Lower lobe of right lung (tissue), 2 donors: Measurements from ENCODE around the gene CBX3. TPM values are rescaled to one million over a fixed set of nuclear protein-coding genes. Genes with fewer than 3 reads are reported as not detected.

ENCODE experiments used
- ATAC-seq, 2 donors: fragments of 200-7000 bp; cut with Tn5 transposase; one replicate each; pipeline ENCODE4 v1.9.1; 2020 to 2022; ENCODE audit warnings: mild to moderate bottlenecking in 2 of 2, moderate library complexity in 2 of 2
- DNase-seq: peaks from one replicate; pipeline ENCODE4 v3.0.0-alpha.2; 2020
- H3K27ac ChIP-seq: fragments of 200-600 bp; one replicate; pipeline ENCODE4 v1.8.0; 2022
- H3K27me3 ChIP-seq: fragments of 200-600 bp; one replicate; pipeline ENCODE4 v1.8.0; 2022; ENCODE audit warnings: low read depth
- H3K36me3 ChIP-seq: fragments of 200-600 bp; one replicate; pipeline ENCODE4 v1.8.0; 2022; ENCODE audit warnings: mild to moderate bottlenecking
- H3K4me1 ChIP-seq: fragments of 200-600 bp; one replicate; pipeline ENCODE4 v1.8.0; 2022
- H3K4me3 ChIP-seq: fragments of 200-600 bp; one replicate; pipeline ENCODE4 v1.8.0; 2022; ENCODE audit warnings: mild to moderate bottlenecking
- H3K9me3 ChIP-seq: fragments of 200-600 bp; one replicate; pipeline ENCODE4 v1.8.0; 2022
- CTCF ChIP-seq: fragments of 200-600 bp; IDR thresholded peaks from one replicate; pipeline ENCODE4 v1.8.0; 2022; ENCODE audit warnings: antibody characterized with exemption, mild to moderate bottlenecking
- intact Hi-C: fragments of 100-400 bp; cut with DNase I; formaldehyde crosslinking; loops from one replicate; pipeline ENCODE4 v1.11.0; 2022
- total RNA-seq: library from RNA; stranded (reverse); fragmentation: NEBNext Ultra II Directional; extraction: Animal tissue kit (Norgen Biotek cat#: 25700); gene quantifications from one replicate; pipeline ENCODE4 v1.2.1, GENCODE V29; 2021
- donor health status: DM: no; HTN: yes; CAD: no; lungs with severe emphysema.

The CBX3 gene
- total RNA-seq, 1 donor from 2014 or later: 94.3 TPM

- TF ChIP-seq CTCF: no peak
- no peaks in the 10 kb centered on the region for H3K9me3 ChIP-seq
- no peak for ATAC-seq
Measured at GRCh38 chr7:26216049-26216448, 14.5 kb downstream of the CBX3 start.

GRCh38 chr7:26224359-26224758 lies 22.8 kb downstream of the CBX3 start:
- no peak for DNase-seq
- TF ChIP-seq CTCF: no peak
- Histone ChIP-seq H3K4me1 (no peaks in the 10 kb centered on the region), H3K9me3 (no peaks in the 10 kb centered on the region), H3K4me3 (no peak overlapping the region), H3K27me3 (peaks cover 8% of the 10 kb centered on the region), H3K36me3 (no peaks in the 10 kb centered on the region), H3K27ac (no peak overlapping the region)
- no peak for ATAC-seq
- intact Hi-C loops: no loop called here

More at GRCh38 chr7:26216049-26216448, 14.5 kb downstream of the CBX3 start:
- H3K4me3 ChIP-seq: no peak overlapping the region
- H3K27ac ChIP-seq: no peak overlapping the region
- H3K4me1 ChIP-seq: no peaks in the 10 kb centered on the region
- intact Hi-C loops: no loop called here
- H3K36me3 ChIP-seq: peaks cover 23% of the 10 kb centered on the region
- H3K27me3 ChIP-seq: no peaks in the 10 kb centered on the region
- DNase-seq: no peak

DNA sequence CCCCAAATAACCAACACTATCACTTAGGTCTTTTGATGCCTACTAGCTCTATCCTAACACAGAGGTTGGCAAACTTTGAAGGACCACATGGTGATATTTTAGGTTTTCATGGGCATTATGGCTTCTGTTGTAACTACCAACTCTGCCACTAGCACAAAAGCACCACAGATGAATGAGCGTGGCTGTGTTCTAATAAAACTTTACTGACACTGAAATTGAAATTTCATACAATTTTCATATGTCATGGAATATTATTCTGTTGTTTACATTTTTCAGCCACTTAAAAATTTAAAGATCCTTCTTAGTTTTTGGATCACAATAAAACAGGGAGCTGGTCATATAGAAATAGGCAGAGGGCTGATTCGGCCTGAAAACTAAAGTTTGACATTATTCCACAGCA lies 26.4 kb downstream of the CBX3 start:
- Histone ChIP-seq H3K9me3 (no peaks in the 10 kb centered on the region), H3K4me3 (no peak overlapping the region), H3K36me3 (no peaks in the 10 kb centered on the region), H3K4me1 (no peaks in the 10 kb centered on the region), H3K27ac (no peak overlapping the region), H3K27me3 (peaks cover 4% of the 10 kb centered on the region)
- intact Hi-C loops: no loop called here
- no peak for TF ChIP-seq CTCF
- ATAC-seq (no peak), DNase-seq (no peak)

DNA sequence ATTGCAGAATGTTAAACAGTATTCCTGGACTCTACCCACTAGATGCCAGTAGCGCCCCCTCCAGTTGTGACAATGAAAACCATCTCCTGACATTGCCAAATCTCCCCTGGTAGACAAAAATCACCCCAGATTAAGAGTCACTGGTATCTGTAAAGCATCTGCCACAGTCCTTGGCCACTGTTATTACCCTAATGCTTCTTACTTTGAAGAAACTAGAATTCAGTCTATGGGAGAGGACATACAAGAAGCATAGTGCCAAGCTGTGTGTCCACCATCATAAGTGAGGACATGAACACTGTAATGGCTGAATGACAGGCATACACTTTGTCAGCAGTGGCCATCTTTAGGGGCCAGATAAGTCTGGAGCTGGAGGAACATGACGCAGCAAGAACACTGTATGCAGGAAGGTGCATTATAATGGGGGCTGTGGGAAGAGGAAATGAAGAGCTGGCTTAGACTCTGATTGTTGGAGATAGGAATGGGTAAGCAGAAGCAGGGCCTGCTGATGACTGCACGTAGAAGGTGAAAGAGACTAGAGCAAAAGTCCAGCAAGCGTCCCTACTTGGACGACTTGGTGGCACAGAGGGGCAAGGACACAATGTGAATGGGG lies 32.5 kb downstream of the CBX3 start:
- Histone ChIP-seq H3K9me3 (no peaks in the 10 kb centered on the region), H3K36me3 (no peaks in the 10 kb centered on the region), H3K4me3 (no peak overlapping the region), H3K4me1 (no peaks in the 10 kb centered on the region), H3K27ac (no peak overlapping the region), H3K27me3 (no peaks in the 10 kb centered on the region)
- intact Hi-C loops: no loop called here
- DNase-seq (no peak), ATAC-seq (no peak)
- no peak for TF ChIP-seq CTCF

DNA sequence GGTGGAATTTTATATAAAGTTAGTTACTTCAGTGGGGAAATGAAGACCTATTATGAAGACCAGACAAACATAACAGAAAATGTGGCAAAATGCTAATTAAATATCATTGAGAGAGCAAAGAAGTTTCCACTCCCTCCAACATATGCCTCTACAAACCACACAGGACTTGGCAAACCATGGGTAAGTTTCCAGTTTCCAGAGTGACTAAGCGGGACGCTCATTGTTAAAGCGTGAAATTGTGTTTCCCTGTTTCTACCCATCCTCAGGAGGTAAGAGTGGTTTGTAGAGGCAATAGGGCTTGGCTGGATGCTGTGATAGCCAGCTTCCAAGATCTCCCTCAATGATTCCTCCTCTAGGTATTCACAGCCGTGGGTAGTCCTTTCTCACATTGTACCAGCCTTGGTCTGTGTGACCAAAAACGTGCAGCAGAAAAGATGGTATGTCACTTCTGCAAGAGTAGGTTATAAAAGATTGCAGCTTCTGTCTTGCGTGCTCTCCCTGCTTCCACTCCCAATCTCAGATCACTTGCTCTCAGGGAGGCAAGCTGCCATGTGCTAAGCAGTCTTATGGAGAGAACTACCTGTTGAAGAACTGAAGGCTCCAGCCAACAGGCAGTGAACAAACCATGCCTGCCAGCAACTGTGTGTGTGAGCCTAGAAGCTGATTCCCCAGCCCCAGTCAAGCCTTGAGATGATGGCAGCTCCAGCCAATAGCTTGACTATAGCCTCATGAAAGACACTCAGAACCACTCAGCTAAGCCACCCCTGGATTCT lies 35.7 kb downstream of the CBX3 start:
- ATAC-seq (no peak), DNase-seq (no peak)
- Histone ChIP-seq H3K9me3 (no peaks in the 10 kb centered on the region), H3K27me3 (no peaks in the 10 kb centered on the region), H3K27ac (no peak overlapping the region), H3K36me3 (no peaks in the 10 kb centered on the region), H3K4me1 (no peaks in the 10 kb centered on the region), H3K4me3 (no peak overlapping the region)
- intact Hi-C loops: no loop called here
- no peak for TF ChIP-seq CTCF
